Panc1 (cell line): ENCODE data around the gene PIGZ. TPM values are rescaled to one million over a fixed set of nuclear protein-coding genes. Genes with fewer than 3 reads are reported as not detected.

Experiments
- ATAC-seq: fragments of 200-7000 bp; cut with Tn5 transposase; 2 replicates; pipeline ENCODE4 v1.9.1; 2020; ENCODE audit warnings: mild to moderate bottlenecking, moderate library complexity
- BruUV-seq: library from RNA; stranded (reverse); fragments of 400-500 nt; replicated peaks from 2 replicates; lab custom pipeline; 2021; lab: Mats Ljungman, UMichigan
- CTCF ChIA-PET: fragments of 300-600 bp; sonication (Branson Sonifier 250); formaldehyde crosslinking; loops from one replicate; lab custom pipeline; 2022; ENCODE audit warnings: antibody characterized with exemption; lab: Charles Lee
- POLR2A ChIA-PET: fragments of 300-600 bp; sonication (Branson Sonifier 250); formaldehyde crosslinking; loops from one replicate; lab custom pipeline; 2022; ENCODE audit warnings: antibody characterized with exemption; lab: Charles Lee
- DNase-seq: peaks from one replicate; pipeline ENCODE4 v3.0.0-alpha.2; 2010; ENCODE audit warnings: low read depth, low spot score
- H3K27ac ChIP-seq: 2 replicates; pipeline ENCODE4 v1.5.1; 2011; ENCODE audit warnings: mild to moderate bottlenecking, low read length, inconsistent platforms
- H3K27me3 ChIP-seq: fragments of 200-500 bp; sonication (Bioruptor generic); 2 replicates; pipeline ENCODE4 v1.6.0; 2014; ENCODE audit warnings: low read length, inconsistent platforms; ENCODE audit not compliant: control insufficient read depth, insufficient read depth
- H3K36me3 ChIP-seq: fragments of 200-500 bp; sonication (Bioruptor generic); 2 replicates; pipeline ENCODE4 v1.5.1; 2014; ENCODE audit warnings: inconsistent platforms, mild to moderate bottlenecking, low read length, moderate library complexity; ENCODE audit not compliant: control insufficient read depth, insufficient read depth
- H3K4me1 ChIP-seq: 2 replicates; pipeline ENCODE4 v1.5.1; 2011; ENCODE audit warnings: inconsistent platforms, mild to moderate bottlenecking, low read length, moderate library complexity; ENCODE audit not compliant: control insufficient read depth, insufficient read depth
- H3K4me3 ChIP-seq, 2 experiments: 2 replicates each; pipeline ENCODE4 v1.5.1; 2011 to 2012; ENCODE audit warnings: low read depth in 2 of 2, low read length in 2 of 2, mild to moderate bottlenecking in 2 of 2, inconsistent platforms in 1 of 2, moderate library complexity in 1 of 2
- H3K9me3 ChIP-seq: fragments of 200-500 bp; sonication (Bioruptor generic); 2 replicates; pipeline ENCODE4 v1.5.1; 2014; ENCODE audit warnings: low read depth, mild to moderate bottlenecking, inconsistent platforms, low read length, moderate library complexity; ENCODE audit not compliant: control insufficient read depth, insufficient read depth
- CTCF ChIP-seq: fragments of 450-650 bp; IDR thresholded peaks from 2 replicates; pipeline ENCODE4 v1.5.1; 2017; ENCODE audit warnings: mild to moderate bottlenecking
- POLR2AphosphoS5 ChIP-seq: IDR thresholded peaks from 2 replicates; pipeline ENCODE4 v1.6.1; 2012; ENCODE audit warnings: mild to moderate bottlenecking, low read depth, low read length, moderate library complexity
- SIN3A ChIP-seq: IDR thresholded peaks from 2 replicates; pipeline ENCODE4 v1.6.1; 2012; ENCODE audit warnings: low read depth, mild to moderate bottlenecking, low read length, moderate library complexity, borderline replicate concordance; ENCODE audit not compliant: insufficient read depth
- TCF7L2 ChIP-seq: IDR thresholded peaks from 2 replicates; pipeline ENCODE4 v1.6.1; 2011; ENCODE audit warnings: mild to moderate bottlenecking, low read depth, low read length, inconsistent platforms
- in situ Hi-C: cut with HindIII; loops from 2 replicates; pipeline ENCODE4 v1.10.0; 2016; ENCODE audit warnings: low sequenced_read_pairs, low pct_unique_long_range_greater_than_20kb
- intact Hi-C: fragments of 100-400 bp; cut with micrococcal nuclease; formaldehyde crosslinking; loops from one replicate; pipeline ENCODE4 v1.10.0; 2022; ENCODE audit not compliant: unreplicated experiment
- total RNA-seq: library from RNA; stranded (reverse); gene quantifications from one replicate; pipeline ENCODE4 v1.2.1, GENCODE V29; 2021; ENCODE audit not compliant: unreplicated experiment
- TF ChIP-seq, protein P1 (sequence below), 2 experiments: IDR thresholded peaks; 2 replicates each; pipeline ENCODE4 v1.6.1; 2011 to 2012; ENCODE audit warnings: low read depth in 2 of 2, control low read depth in 1 of 2, low read length in 1 of 2, mild to moderate bottlenecking in 1 of 2, moderate library complexity in 1 of 2; ENCODE audit not compliant: insufficient read depth in 1 of 2

Gene PIGZ
- total RNA-seq, 1 experiment from 2014 or later, result 6.3 TPM

GRCh38 chr3:197014024-197014423 lies 45.4 kb upstream of the PIGZ start:
- H3K4me3 ChIP-seq, result no peak overlapping the region
- TF ChIP-seq TCF7L2, result no peak
- no peak for TF ChIP-seq POLR2AphosphoS5
- TF ChIP-seq, protein P1, sequence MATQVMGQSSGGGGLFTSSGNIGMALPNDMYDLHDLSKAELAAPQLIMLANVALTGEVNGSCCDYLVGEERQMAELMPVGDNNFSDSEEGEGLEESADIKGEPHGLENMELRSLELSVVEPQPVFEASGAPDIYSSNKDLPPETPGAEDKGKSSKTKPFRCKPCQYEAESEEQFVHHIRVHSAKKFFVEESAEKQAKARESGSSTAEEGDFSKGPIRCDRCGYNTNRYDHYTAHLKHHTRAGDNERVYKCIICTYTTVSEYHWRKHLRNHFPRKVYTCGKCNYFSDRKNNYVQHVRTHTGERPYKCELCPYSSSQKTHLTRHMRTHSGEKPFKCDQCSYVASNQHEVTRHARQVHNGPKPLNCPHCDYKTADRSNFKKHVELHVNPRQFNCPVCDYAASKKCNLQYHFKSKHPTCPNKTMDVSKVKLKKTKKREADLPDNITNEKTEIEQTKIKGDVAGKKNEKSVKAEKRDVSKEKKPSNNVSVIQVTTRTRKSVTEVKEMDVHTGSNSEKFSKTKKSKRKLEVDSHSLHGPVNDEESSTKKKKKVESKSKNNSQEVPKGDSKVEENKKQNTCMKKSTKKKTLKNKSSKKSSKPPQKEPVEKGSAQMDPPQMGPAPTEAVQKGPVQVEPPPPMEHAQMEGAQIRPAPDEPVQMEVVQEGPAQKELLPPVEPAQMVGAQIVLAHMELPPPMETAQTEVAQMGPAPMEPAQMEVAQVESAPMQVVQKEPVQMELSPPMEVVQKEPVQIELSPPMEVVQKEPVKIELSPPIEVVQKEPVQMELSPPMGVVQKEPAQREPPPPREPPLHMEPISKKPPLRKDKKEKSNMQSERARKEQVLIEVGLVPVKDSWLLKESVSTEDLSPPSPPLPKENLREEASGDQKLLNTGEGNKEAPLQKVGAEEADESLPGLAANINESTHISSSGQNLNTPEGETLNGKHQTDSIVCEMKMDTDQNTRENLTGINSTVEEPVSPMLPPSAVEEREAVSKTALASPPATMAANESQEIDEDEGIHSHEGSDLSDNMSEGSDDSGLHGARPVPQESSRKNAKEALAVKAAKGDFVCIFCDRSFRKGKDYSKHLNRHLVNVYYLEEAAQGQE (IDR thresholded peaks at IDR 0.05; ENCODE audit: insufficient read depth in 1 of 2, low read depth in 2 of 2, low read length in 1 of 2), result no peak
- no peak for TF ChIP-seq SIN3A
- no peak for TF ChIP-seq CTCF
- no peaks in the 10 kb centered on the region for H3K9me3 ChIP-seq
- BruUV-seq, result no TSS peak
- in situ Hi-C loops (no loop called here), intact Hi-C loops (no loop called here)
- ChIA-PET POLR2A (interaction anchor here (0.6 kb wide), 1 partner anchor 88 kb away, joined by 5 read pairs; no protein-coding TSS in a partner anchor), CTCF (no interaction called here)
- no peaks in the 10 kb centered on the region for H3K4me1 ChIP-seq
- ATAC-seq (no peak), DNase-seq (no peak)
- no peaks in the 10 kb centered on the region for H3K27me3 ChIP-seq
- no peak overlapping the region for H3K27ac ChIP-seq
- H3K36me3 ChIP-seq, result no peaks in the 10 kb centered on the region

DNA sequence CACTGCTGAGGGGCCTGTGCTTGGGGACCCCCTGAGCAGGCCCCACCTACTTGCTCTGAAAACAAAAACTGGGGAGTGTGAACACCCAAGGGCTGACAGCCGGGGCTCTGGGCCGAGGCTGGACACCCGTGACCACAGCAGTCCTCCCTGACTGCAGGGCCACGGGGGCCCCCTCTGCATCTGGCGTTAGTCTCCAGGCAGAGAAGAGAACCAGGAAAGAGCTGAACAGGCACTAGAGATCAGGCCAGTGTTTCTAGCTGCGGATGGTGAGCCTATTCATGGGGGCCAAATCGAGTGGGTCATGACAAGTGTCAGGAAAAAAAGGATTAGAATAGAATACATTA lies 43.9 kb upstream of the PIGZ start:
- in situ Hi-C loops (no loop called here), intact Hi-C loops (no loop called here)
- no peaks in the 10 kb centered on the region for H3K27me3 ChIP-seq
- no peaks in the 10 kb centered on the region for H3K4me1 ChIP-seq
- TF ChIP-seq POLR2AphosphoS5 (no peak), TCF7L2 (no peak), SIN3A (no peak), CTCF (no peak)
- TF ChIP-seq, protein P1 (IDR thresholded peaks at IDR 0.05; ENCODE audit: insufficient read depth in 1 of 2, low read depth in 2 of 2, low read length in 1 of 2), result no peak
- POLR2A ChIA-PET, result no interaction called here
- no peak for DNase-seq
- BruUV-seq, result no TSS peak
- no peak for ATAC-seq
- CTCF ChIA-PET, result no interaction called here
- no peaks in the 10 kb centered on the region for H3K9me3 ChIP-seq
- no peak overlapping the region for H3K4me3 ChIP-seq
- no peak overlapping the region for H3K27ac ChIP-seq
- no peaks in the 10 kb centered on the region for H3K36me3 ChIP-seq
